Measurements from ENCODE around the gene PYGO2.

Gene PYGO2

GRCh38 chr1:154974808-154975408, 13.3 kb upstream of the PYGO2 start:
- Histone ChIP-seq H3K27ac (replicated peaks) (peak overlapping the region; percentile 96), H3K27me3 (ENCODE audit: insufficient read depth, poor library complexity, severe bottlenecking) (no peaks in the 10 kb centered on the region), H3K4me3 (replicated peaks; ENCODE audit: insufficient read depth, low read length) (peak overlapping the region; percentile 83)
- DNase-seq (ENCODE audit: low read depth in 1 of 2, low spot score in 1 of 2), result peak; percentile 92 to 95
- no peak for TF ChIP-seq REST (IDR thresholded peaks at IDR 0.05; ENCODE audit: insufficient replicate concordance, low read depth)
- TF ChIP-seq POLR2AphosphoS5 (IDR thresholded peaks at IDR 0.05; ENCODE audit: low read depth), result peak; percentile 49; the same call in 1 of the 2 replicates
- TF ChIP-seq SPI1 (IDR thresholded peaks at IDR 0.05; ENCODE audit: borderline replicate concordance, low read depth), result peak; percentile 59; the same call in 1 of the 2 replicates
- no peak for TF ChIP-seq CTCF (IDR thresholded peaks at IDR 0.05; ENCODE audit: insufficient read depth, low read length)
- no peak for TF ChIP-seq GABPA (IDR thresholded peaks at IDR 0.05; ENCODE audit: low read depth)

GRCh38 chr1:154974102-154974807, 12.7 kb upstream of the PYGO2 start, which contains the start of gene CKS1B:
TSS of gene CKS1B (plus strand) at chr1:154974681. CDS start at chr1:154974746, 65 bp downstream.
- H3K4me3 ChIP-seq (replicated peaks; ENCODE audit: insufficient read depth, low read length), result peak within 1 kb of the TSS; percentile 83
- DNase-seq (ENCODE audit: low read depth in 1 of 2, low spot score in 1 of 2), result peak; percentile 100
- H3K27me3 ChIP-seq (ENCODE audit: insufficient read depth, poor library complexity, severe bottlenecking), result no peaks in the 10 kb centered on the region
- TF ChIP-seq GABPA (IDR thresholded peaks at IDR 0.05; ENCODE audit: low read depth) (peak; percentile 85), CTCF (IDR thresholded peaks at IDR 0.05; ENCODE audit: insufficient read depth, low read length) (no peak), POLR2AphosphoS5 (IDR thresholded peaks at IDR 0.05; ENCODE audit: low read depth) (peak; percentile 96), REST (IDR thresholded peaks at IDR 0.05; ENCODE audit: insufficient replicate concordance, low read depth) (peak; percentile 30), SPI1 (IDR thresholded peaks at IDR 0.05; ENCODE audit: borderline replicate concordance, low read depth) (peak; percentile 29)
- H3K27ac ChIP-seq (replicated peaks), result peak within 1 kb of the TSS; percentile 96

- Histone ChIP-seq H3K27me3 (ENCODE audit: insufficient read depth, poor library complexity, severe bottlenecking) (no peaks in the 10 kb centered on the region), H3K27ac (replicated peaks) (peak overlapping the region; percentile 96), H3K4me3 (replicated peaks; ENCODE audit: insufficient read depth, low read length) (peak overlapping the region; percentile 53)
- TF ChIP-seq CTCF (IDR thresholded peaks at IDR 0.05; ENCODE audit: insufficient read depth, low read length), result no peak
- TF ChIP-seq REST (IDR thresholded peaks at IDR 0.05; ENCODE audit: insufficient replicate concordance, low read depth), result no peak
- TF ChIP-seq SPI1 (IDR thresholded peaks at IDR 0.05; ENCODE audit: borderline replicate concordance, low read depth), result no peak
- no peak for TF ChIP-seq POLR2AphosphoS5 (IDR thresholded peaks at IDR 0.05; ENCODE audit: low read depth)
- TF ChIP-seq GABPA (IDR thresholded peaks at IDR 0.05; ENCODE audit: low read depth), result no peak
- DNase-seq (ENCODE audit: low read depth in 1 of 2, low spot score in 1 of 2), result peak; percentile 85 to 97
Measured at GRCh38 chr1:154973344-154974101, 11.9 kb upstream of the PYGO2 start.
